T-helper 9 cell (primary cell): ENCODE data around the gene TOP1.

ENCODE experiments used
- DNase-seq: peaks from one replicate; pipeline ENCODE4 v3.0.0-alpha.2; 2020

TOP1 gene

DNA sequence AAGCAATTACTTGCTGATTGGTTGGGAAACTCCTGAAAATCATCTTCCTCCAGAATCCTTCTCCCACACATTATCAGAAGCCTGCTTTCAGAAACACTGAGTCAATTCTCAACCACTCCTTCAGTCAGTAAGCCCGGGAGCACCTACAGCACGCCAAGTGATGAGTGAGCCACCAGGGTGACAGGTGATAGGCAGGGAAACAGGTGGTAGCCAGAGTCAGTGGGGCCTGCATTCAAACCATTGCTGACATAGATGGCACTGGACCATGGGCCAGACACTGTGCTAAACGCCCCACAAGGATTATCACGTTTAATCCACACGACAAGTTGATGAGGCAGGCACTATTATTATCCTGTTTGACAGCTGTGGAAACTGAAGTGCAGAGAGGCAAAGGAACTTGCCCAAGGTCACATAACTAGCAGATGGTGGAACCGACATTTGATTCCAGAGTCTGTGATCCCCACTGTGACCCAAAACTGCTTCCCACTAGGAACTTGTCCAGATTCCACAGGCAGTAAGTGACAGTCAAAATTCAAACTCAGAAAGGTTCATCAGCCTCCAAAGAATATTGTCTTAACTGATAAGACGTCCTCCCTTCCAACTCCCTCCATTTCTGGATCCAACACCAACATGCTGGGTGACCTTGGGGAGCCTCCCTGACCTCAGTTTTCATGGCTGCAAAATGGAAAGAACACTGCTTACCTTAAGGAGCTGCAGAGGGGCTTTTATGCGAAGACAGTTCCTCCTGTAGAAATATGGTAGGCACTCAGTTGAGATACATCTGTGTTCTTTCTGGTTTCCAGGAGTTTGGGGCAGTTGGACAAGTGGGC lies 23.9 kb upstream of the TOP1 start:
- DNase-seq = no peak

GRCh38 chr20:41005361-41005729 lies 23.3 kb upstream of the TOP1 start:
- no peak for DNase-seq

GRCh38 chr20:41006126-41006935 lies 22.3 kb upstream of the TOP1 start:
- no peak for DNase-seq

DNA sequence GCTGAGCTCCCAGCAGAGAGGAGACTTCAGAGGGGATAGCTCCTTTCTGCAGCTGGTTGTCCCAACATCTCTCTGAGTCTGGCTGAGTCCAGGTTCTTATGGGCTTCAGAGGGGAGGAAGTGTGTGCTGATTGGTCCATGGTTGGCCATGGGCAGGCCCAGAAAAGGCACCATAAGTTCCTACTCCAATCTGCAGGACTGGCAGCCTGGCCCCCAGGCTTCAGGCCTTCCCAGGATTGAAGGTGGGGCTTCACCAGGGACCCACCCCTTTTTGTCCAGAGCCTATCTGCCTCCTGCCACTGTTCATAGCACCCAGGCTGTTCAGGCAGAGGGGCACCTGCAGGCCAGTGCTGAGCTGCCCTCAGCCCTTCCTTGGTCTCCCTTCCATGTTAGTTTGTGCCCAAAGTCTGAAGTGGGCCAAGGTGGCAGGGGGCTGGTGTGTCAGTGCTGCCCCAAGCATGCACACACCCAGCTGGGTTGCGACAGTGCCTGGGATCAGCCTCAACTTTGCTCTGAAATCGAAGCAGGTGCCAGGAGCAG lies 21.6 kb upstream of the TOP1 start:
- no peak for DNase-seq

GRCh38 chr20:41007481-41007880 lies 21.1 kb upstream of the TOP1 start:
- DNase-seq = no peak

DNA sequence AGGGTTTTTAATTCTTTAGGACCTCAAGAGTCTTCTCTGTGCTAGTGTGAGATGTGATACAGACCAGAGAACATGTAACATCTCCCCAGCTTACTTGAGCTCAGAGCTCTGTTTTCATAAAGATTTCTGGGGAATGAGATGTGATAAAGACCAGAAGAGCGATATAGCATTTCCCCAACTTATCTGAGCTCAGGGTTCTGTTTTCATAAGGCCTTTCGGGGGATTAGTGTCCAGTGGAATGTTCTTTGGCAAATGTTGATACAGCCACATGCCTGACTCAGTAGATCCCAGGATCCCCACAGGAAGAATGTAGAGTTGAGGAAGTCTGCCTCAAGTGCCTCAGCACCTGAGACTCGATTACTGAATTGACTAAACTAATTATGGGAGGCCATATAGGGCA lies 18.7 kb upstream of the TOP1 start:
- no peak for DNase-seq

DNA sequence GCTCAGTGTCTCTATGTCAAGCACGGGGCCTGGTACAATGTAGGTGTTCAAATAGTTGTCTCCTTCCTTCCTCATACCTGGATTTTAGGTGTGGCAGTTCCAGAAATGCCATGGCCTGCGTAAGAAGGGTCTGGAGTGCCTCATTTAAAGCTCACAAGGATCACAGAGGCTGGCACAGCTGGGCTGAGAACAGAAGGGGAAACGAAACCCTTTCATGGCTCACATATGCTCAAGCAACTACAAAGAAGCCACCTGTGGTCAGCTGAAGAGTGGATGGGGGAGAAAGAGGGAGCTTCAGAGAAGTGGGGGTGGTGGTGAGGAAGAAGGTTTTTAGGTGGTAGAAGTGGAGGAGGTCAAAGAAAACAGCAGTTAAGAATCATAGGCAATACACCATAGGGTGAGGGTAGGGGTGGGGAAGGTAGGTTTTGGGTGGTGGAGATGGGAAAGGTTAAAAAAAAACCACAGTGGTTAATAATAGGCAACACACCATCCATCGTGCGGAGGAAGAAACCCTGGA lies 17.0 kb upstream of the TOP1 start:
- DNase-seq = no peak

DNA sequence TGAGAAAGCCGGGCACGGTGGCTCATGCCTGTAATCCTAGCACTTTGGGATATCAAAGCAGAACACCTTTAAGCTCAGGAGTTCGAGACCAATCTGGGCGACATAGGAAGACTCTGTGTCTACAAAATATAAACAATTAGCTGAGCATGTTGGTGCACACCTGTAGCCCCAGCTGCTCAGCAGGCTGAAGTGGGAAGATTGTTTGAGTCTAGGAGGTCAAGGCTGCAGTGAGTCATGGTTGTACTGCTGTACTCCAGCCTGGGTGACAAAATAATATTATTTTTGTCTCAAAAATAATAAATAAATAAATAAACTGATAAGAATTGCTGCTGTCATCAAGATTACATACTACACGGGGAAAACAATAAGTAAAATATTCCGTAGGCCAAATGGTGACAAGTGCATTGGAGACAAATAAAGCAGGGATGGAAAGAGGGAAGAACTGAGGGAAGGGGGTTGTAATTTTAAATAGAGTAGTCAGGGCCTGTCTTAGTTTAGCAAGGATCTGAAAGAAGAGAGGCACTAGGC lies 14.0 kb upstream of the TOP1 start:
- DNase-seq = no peak

DNA sequence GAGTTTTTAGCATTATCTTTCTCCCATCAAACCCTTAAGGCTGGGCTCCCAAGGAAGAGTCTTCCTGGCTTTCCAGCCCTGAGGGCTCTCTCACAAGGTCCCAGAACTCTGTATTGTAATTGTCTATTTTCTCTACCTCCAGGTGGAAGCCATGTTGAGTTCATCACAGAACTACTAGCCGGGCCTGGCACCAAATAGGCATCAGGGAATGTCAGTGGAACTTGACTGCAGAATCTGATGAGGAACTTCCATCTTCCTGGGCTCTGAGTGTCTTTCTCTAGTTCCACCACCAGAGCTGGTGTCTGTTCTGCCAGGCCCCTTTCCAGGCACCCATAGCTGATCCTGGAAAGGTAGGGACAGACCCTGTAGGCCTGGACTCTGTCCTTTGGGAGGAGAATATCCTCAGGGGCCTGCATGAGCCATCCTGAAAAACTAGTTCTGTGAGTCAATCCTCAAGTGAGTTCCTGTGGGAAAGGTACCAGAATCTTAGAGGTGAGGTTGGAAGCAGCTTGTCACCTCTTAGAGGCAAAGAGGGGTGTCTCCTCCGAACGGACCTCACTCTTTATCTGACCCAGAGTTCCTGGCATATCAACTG lies 11.1 kb upstream of the TOP1 start:
- no peak for DNase-seq

DNA sequence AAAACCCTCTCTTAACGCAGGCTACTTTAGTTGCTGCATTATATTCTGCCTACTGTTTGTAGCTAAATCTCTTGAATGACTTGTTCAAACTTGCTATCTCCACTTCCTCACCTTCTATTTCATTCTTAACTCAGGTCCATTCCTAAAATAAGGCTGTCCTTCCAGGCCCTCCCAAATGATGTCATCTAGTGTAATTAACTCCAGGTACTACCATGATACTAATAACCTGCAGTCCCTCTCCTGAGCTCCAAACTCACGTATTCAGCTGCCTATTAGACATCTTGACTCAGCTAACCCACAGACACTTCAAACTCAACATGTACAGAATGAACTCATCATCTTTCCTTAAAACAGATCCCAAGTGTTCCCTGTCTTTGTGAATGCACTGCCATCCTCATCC lies 10.5 kb upstream of the TOP1 start:
- no peak for DNase-seq

GRCh38 chr20:41023549-41023948 lies 5.1 kb upstream of the TOP1 start:
- no peak for DNase-seq

DNA sequence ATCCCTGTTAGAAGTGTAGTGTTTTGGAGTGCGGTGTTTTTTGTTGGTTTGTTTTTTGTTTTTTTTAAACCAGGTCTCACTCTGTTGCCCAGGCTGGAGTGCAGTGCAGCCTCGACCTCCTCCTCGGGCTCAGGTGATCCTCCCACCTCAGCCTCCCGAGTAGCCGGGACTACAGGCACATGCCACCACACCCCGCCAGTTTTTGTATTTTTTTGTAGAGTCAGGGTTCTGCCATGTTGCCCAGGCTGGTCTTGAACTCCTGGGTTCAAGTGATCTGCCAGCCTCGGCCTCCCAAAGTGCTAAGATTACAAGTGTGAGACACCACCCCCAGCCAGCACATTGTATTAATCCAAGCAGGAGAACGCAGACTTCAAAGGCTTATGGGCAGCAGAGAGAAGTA lies 1.3 kb upstream of the TOP1 start:
- no peak for DNase-seq

DNA sequence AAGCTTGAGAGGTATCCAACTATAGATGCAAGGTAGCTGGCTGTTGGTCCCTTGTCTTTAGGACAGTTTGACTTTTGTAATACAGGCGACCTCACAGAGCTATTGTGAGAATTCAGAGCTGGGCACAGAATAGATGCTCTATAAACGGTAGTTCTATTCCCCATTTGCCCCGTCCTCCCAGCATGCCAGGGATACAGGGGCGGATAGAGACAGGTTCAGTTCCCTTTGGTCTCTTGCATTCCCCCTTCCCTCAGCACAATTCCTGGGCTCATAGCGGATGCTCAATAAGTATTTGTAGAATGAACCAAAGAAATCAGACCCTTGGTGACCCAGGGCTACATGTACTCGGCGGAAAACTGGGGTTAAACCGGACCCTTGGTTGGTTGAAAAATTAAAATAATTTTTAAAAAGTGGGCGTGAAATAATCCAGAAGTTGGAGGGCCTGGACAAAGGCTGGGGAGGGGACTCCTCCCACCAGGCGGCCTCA lies 707 bp upstream of the TOP1 start:
- DNase-seq = no peak

GRCh38 chr20:41029150-41029901 lies 704 bp downstream of the TOP1 start:
- peak; percentile 29 for DNase-seq

DNA sequence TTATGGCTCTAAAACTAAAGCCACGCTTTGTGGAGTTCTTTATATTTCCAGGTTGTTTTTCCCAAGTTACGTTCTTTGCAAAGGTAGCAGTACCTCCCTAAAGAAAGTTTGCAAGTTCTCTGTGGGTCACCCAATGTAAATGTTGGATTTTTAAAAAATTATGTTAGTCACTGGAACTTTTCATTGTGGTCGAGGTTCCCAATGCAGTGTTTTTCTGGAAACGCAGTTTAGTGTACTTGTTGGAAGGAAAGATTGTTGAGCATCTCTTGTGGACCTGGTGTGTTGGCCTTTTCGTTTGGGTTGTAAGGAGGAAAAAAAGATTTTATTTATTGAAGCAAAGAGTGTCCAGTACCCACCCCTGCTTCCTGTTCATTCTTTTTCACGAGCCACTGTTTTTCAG lies 1.4 kb downstream of the TOP1 start:
- no peak for DNase-seq

DNA sequence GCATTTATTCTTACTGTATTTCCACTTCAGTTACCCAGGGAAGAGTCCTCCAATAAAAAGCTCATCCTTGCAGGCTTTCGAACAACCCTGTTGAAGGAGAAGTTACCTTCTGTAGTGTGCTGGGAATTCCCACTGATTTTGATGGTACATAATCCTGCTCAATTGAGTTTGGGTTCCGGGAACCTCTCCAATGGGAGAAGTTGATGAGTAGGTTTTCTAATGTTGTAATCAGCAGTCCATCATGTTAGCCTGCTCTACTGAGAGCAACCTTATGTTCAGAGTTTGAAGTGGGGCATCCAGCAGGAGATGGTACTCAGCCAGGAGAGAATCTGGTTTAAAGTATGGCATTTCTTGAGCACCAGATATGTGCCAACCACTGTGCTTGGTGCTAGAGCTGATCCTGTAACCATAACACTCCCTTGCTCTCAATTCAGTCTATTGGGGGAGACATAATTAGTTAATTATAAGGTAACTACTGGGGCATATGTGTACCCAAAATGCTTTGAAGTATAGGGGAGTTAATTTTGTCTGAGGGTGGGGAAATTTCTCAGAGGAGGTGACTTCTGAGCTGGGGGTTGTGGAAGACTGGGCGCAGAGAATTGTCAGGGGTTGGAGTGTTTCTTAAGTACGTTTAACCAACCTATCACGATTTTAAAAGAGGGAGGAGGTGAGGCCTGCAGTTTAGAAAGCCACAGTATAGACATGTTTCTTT lies 2.1 kb downstream of the TOP1 start:
- DNase-seq = no peak

DNA sequence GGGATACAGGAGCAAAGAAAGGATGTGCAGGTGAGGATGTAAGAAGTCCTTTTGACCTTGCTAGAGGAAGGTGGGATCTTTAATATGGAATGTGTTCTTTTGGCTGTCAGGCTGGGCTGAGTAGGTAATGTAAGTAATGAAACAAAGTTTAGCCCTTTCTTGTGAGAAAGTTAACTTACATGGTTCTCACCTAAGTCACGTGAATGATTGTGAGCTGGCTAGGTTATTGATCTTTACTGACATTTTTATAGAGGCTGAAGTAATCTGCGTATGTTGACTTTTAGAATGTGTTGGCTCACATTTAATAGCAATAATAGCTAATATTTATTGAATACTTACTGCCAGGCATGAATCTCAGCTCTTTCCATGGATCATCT lies 2.6 kb downstream of the TOP1 start:
- no peak for DNase-seq

DNA sequence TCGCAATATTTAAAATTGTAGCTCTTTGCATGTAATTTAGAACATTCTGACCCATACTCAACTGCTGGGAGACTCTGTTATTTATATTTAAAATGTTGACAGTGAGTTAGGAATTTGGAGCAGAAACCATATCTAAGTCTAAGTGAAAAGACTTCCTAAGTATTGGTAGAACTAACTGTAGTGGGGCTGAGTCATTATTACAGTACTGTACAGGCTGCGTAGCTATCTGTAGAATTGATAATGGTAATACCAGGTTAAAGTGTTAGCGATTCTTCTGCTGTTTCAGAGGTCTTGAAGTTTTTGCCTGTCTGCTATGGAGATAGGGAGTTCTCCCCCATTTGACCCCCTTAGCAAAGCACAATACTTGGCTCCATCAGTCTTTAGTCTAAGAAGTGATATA lies 3.6 kb downstream of the TOP1 start:
- no peak for DNase-seq

GRCh38 chr20:41034239-41034638 lies 5.6 kb downstream of the TOP1 start:
- no peak for DNase-seq

GRCh38 chr20:41035207-41035606 lies 6.6 kb downstream of the TOP1 start:
- DNase-seq = no peak

- no peak for DNase-seq
Measured at GRCh38 chr20:41037179-41037578, 8.6 kb downstream of the TOP1 start.
